ENCODE data around the gene KIFC1. TPM values are rescaled to one million over a fixed set of nuclear protein-coding genes. Genes with fewer than 3 reads are reported as not detected.

Gene KIFC1
- total and polyA plus RNA-seq, 2 of the 4 experiments (the other 2 are of a cell fraction), result 33.9 to 40.6 TPM

DNA sequence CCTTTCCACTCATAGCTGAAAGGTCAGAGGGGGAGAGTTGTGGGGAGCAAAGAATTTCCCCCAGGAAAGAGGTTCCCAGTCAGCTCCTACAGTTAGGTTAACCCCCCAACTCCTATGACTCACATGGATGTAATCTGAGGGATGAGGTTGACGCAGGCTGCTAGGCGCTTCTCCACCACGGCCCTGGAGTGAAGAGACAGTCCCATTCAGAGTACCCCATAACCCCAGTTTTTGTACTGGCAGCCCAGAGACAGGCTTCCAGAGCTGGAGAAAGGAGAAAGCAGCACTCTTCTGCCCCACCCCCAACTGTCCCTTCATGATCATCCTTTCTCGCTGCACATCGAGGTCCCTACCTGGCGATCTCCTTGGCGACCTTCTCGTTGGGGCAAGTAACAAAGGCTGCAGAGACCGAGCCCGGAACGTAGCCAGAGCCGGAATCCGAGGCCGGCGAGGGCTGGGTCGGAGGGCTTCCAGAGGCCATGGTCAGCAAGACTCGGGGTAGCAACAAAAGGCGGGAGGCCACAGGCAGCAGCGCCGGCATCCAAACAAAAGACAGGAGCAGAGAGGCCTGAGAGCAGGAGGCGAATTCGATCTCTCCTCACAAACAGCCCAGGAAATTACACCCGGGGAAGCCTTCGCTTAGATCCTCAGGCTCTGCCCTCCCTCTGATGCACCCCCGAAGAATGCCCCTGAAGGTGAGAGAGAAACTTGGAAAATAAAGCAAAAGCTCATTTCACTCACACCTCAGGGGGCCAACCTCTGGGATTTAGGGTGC is 25.7 kb downstream of the KIFC1 start (continued):
- TF ChIP-seq, protein P1, sequence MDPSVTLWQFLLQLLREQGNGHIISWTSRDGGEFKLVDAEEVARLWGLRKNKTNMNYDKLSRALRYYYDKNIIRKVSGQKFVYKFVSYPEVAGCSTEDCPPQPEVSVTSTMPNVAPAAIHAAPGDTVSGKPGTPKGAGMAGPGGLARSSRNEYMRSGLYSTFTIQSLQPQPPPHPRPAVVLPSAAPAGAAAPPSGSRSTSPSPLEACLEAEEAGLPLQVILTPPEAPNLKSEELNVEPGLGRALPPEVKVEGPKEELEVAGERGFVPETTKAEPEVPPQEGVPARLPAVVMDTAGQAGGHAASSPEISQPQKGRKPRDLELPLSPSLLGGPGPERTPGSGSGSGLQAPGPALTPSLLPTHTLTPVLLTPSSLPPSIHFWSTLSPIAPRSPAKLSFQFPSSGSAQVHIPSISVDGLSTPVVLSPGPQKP (IDR thresholded peaks at IDR 0.05; ENCODE audit: borderline replicate concordance, low read depth, low read length), result no peak
